ENCODE data around the gene RNPS1.

GRCh38 chr16:2223942-2224486 is 43.9 kb downstream of the RNPS1 start:
- no peak for TF ChIP-seq EZH2 (IDR thresholded peaks at IDR 0.05; ENCODE audit: borderline replicate concordance, low read depth, low read length, severe bottlenecking)
- no peak for TF ChIP-seq POLR2A (IDR thresholded peaks at IDR 0.05; ENCODE audit: low read depth, low read length)
- no peak for TF ChIP-seq CTCF (IDR thresholded peaks at IDR 0.05; ENCODE audit: extremely low read depth in 1 of 2, insufficient read depth in 1 of 2, low read depth in 1 of 2, low read length in 2 of 2)
- TF ChIP-seq MAX (IDR thresholded peaks at IDR 0.05; ENCODE audit: insufficient read depth, insufficient read length), result no peak
- no peak for TF ChIP-seq JUN (IDR thresholded peaks at IDR 0.05; ENCODE audit: borderline replicate concordance, insufficient read depth, insufficient read length, low read depth)
- no peak for TF ChIP-seq POLR2AphosphoS5 (IDR thresholded peaks at IDR 0.05; ENCODE audit: insufficient read depth, low read depth, low read length)
- TF ChIP-seq MYC (IDR thresholded peaks at IDR 0.05; ENCODE audit: low read depth, low read length), result no peak

All from endothelial cell of umbilical vein (primary cell).